Smooth muscle cell (in vitro differentiated cells): ENCODE measurements around the gene PHACTR3. TPM values are rescaled to one million over a fixed set of nuclear protein-coding genes. Genes with fewer than 3 reads are reported as not detected.

Experiments
- DNase-seq: peaks from one replicate; lab custom pipeline; 2025; ENCODE audit not compliant: unreplicated experiment; lab: John Stamatoyannopoulos, UW
- H2AFZ ChIP-seq: fragments of 200-600 bp; sonication (generic); 2 replicates; pipeline ENCODE4 v1.6.0; 2016; ENCODE audit warnings: antibody characterized with exemption, low read depth, mild to moderate bottlenecking
- H3F3A ChIP-seq: fragments of 200-600 bp; sonication (generic); 2 replicates; pipeline ENCODE4 v1.6.0; 2017; ENCODE audit warnings: antibody characterized with exemption, low read depth
- H3K27ac ChIP-seq: fragments of 200-600 bp; sonication (generic); 2 replicates; pipeline ENCODE4 v1.5.1; 2016; ENCODE audit warnings: low read depth, mild to moderate bottlenecking
- H3K27me3 ChIP-seq: fragments of 200-600 bp; sonication (generic); 2 replicates; pipeline ENCODE4 v1.6.1; 2016; ENCODE audit warnings: low read depth, mild to moderate bottlenecking
- H3K36me3 ChIP-seq: fragments of 200-600 bp; sonication (generic); 2 replicates; pipeline ENCODE4 v1.5.1; 2016; ENCODE audit warnings: low read depth
- H3K4me1 ChIP-seq: fragments of 200-600 bp; sonication (generic); 2 replicates; pipeline ENCODE4 v1.5.1; 2016; ENCODE audit warnings: low read depth
- H3K4me2 ChIP-seq: fragments of 200-600 bp; sonication (generic); 2 replicates; pipeline ENCODE4 v1.6.0; 2016; ENCODE audit warnings: mild to moderate bottlenecking
- H3K4me3 ChIP-seq: fragments of 200-600 bp; sonication (generic); 2 replicates; pipeline ENCODE4 v1.5.1; 2016; ENCODE audit warnings: mild to moderate bottlenecking
- H3K79me2 ChIP-seq: fragments of 200-600 bp; sonication (generic); 2 replicates; pipeline ENCODE4 v1.6.0; 2016; ENCODE audit warnings: low read depth, mild to moderate bottlenecking
- H3K9ac ChIP-seq: fragments of 200-600 bp; sonication (generic); 2 replicates; pipeline ENCODE4 v1.6.0; 2016; ENCODE audit warnings: low read depth
- H3K9me3 ChIP-seq: fragments of 200-600 bp; sonication (generic); replicated peaks from 2 replicates; pipeline ENCODE4 v1.5.1; 2016; ENCODE audit warnings: low read depth
- H4K20me1 ChIP-seq: fragments of 200-600 bp; sonication (generic); 2 replicates; pipeline ENCODE4 v1.6.0; 2016; ENCODE audit warnings: low read depth
- CTCF ChIP-seq: fragments of 200-600 bp; sonication (generic); IDR thresholded peaks from 2 replicates; pipeline ENCODE4 v1.5.1; 2017; ENCODE audit warnings: borderline replicate concordance, mild to moderate bottlenecking, antibody characterized with exemption; ENCODE audit not compliant: insufficient read depth, poor library complexity, severe bottlenecking
- WGBS: methylation state at CpG from one replicate; pipeline ENCODE4 v1.1.7; 2016; ENCODE audit warnings: low lambda C conversion rate; 5-methylcytosine and 5-hydroxymethylcytosine counted together
- polyA plus RNA-seq: library from polyadenylated mRNA; unstranded; fragments of >200 nt; fragmentation: Nextera tagmentation; extraction: Ambion mirVana; gene quantifications from 2 replicates; pipeline ENCODE4 v1.2.1, GENCODE V29; 2016
- total RNA-seq: library from RNA; depleted of rRNA; stranded (reverse); fragments of >200 nt; gene quantifications from 2 replicates; pipeline ENCODE4 v1.2.3, GENCODE V29; 2014

PHACTR3 gene
- total and polyA plus RNA-seq, 2 experiments from 2014 or later, result 0.76 to 2.6 TPM

- H3F3A ChIP-seq, result no peaks in the 10 kb centered on the region
- no peak overlapping the region for H2AFZ ChIP-seq
- DNase-seq, result no peak
- H3K4me1 ChIP-seq, result no peaks in the 10 kb centered on the region
- no peaks in the 10 kb centered on the region for H3K36me3 ChIP-seq
- no peak overlapping the region for H3K4me3 ChIP-seq
- TF ChIP-seq CTCF, result no peak
- H3K27ac ChIP-seq, result no peak overlapping the region
- no peaks in the 10 kb centered on the region for H4K20me1 ChIP-seq
- no peak overlapping the region for H3K9ac ChIP-seq
- H3K9me3 ChIP-seq, result no peaks in the 10 kb centered on the region
- 77% methylated on average over 9 of the region's 9 CpGs for WGBS
- H3K79me2 ChIP-seq, result no peaks in the 10 kb centered on the region
- peaks cover 24% of the 10 kb centered on the region for H3K27me3 ChIP-seq
- no peak overlapping the region for H3K4me2 ChIP-seq
These were observed 23.3 kb upstream of the PHACTR3 start for GRCh38 chr20:59580991-59581401.

GRCh38 chr20:59581993-59582679, 22.2 kb upstream of the PHACTR3 start:
- no peaks in the 10 kb centered on the region for H4K20me1 ChIP-seq
- peaks cover 13% of the 10 kb centered on the region for H3K27me3 ChIP-seq
- WGBS, result 79% methylated on average over 13 of the region's 13 CpGs
- no peaks in the 10 kb centered on the region for H3K36me3 ChIP-seq
- no peak overlapping the region for H3K9ac ChIP-seq
- H3K4me3 ChIP-seq, result no peak overlapping the region
- no peak for DNase-seq
- H3F3A ChIP-seq, result no peaks in the 10 kb centered on the region
- no peak overlapping the region for H3K27ac ChIP-seq
- H3K9me3 ChIP-seq, result no peaks in the 10 kb centered on the region
- H3K79me2 ChIP-seq, result no peaks in the 10 kb centered on the region
- no peak for TF ChIP-seq CTCF
- H3K4me1 ChIP-seq, result no peaks in the 10 kb centered on the region
- no peak overlapping the region for H3K4me2 ChIP-seq
- H2AFZ ChIP-seq, result no peak overlapping the region

GRCh38 chr20:59583428-59584277, 20.7 kb upstream of the PHACTR3 start:
- H3K9ac ChIP-seq, result no peak overlapping the region
- H2AFZ ChIP-seq, result no peak overlapping the region
- H3K79me2 ChIP-seq, result no peaks in the 10 kb centered on the region
- H4K20me1 ChIP-seq, result no peaks in the 10 kb centered on the region
- no peaks in the 10 kb centered on the region for H3K4me1 ChIP-seq
- no peaks in the 10 kb centered on the region for H3F3A ChIP-seq
- WGBS, result 92% methylated on average over 31 of the region's 31 CpGs
- H3K27me3 ChIP-seq, result peaks cover under 1% of the 10 kb centered on the region
- H3K36me3 ChIP-seq, result no peaks in the 10 kb centered on the region
- no peak for TF ChIP-seq CTCF
- no peak overlapping the region for H3K27ac ChIP-seq
- H3K4me2 ChIP-seq, result no peak overlapping the region
- H3K4me3 ChIP-seq, result no peak overlapping the region
- H3K9me3 ChIP-seq, result no peaks in the 10 kb centered on the region
- DNase-seq, result no peak
